SU-DHL-6 (cell line): ENCODE results near the gene MPHOSPH9.

Experiments used
- H2AFZ ChIP-seq: fragments of 200-600 bp; sonication (generic); 2 replicates; pipeline ENCODE4 v1.6.1; 2014; ENCODE audit warnings: low read depth, mild to moderate bottlenecking, moderate library complexity, mixed read lengths, antibody characterized with exemption, low read length; ENCODE audit not compliant: severe bottlenecking
- H3F3A ChIP-seq: fragments of 200-600 bp; shearing (Covaris generic); 2 replicates; pipeline ENCODE4 v1.6.0; 2016; ENCODE audit warnings: antibody characterized with exemption, mild to moderate bottlenecking; ENCODE audit not compliant: insufficient read depth
- H3K27ac ChIP-seq: fragments of 200-600 bp; sonication (generic); 2 replicates; pipeline ENCODE4 v1.5.1; 2016; ENCODE audit warnings: low read depth, mild to moderate bottlenecking, low read length, moderate library complexity, mixed read lengths
- H3K27me3 ChIP-seq: fragments of 200-600 bp; sonication (generic), shearing (Covaris generic); 2 replicates; pipeline ENCODE4 v1.6.0; 2014; ENCODE audit warnings: mild to moderate bottlenecking, low read length
- H3K36me3 ChIP-seq: fragments of 200-600 bp; sonication (generic); 2 replicates; pipeline ENCODE4 v1.6.1; 2014; ENCODE audit warnings: mild to moderate bottlenecking, low read length, mixed read lengths
- H3K4me2 ChIP-seq: fragments of 300-600, 200-600 bp; shearing (Covaris generic), sonication (generic); 2 replicates; pipeline ENCODE4 v1.6.0; 2014; ENCODE audit warnings: low read length, low read depth, mild to moderate bottlenecking; ENCODE audit not compliant: poor library complexity, severe bottlenecking
- H3K4me3 ChIP-seq: fragments of 200-600 bp; sonication (generic); 2 replicates; pipeline ENCODE4 v1.5.1; 2014; ENCODE audit warnings: antibody characterized with exemption, low read length, mild to moderate bottlenecking, mixed read lengths; ENCODE audit not compliant: insufficient read depth, poor library complexity, severe bottlenecking
- H3K79me2 ChIP-seq: fragments of 200-600 bp; sonication (generic); 2 replicates; pipeline ENCODE4 v1.6.1; 2014; ENCODE audit warnings: mild to moderate bottlenecking, low read length, moderate library complexity; ENCODE audit not compliant: insufficient read depth
- H3K9ac ChIP-seq: fragments of 200-600 bp; sonication (generic); 2 replicates; pipeline ENCODE4 v1.7.0; 2014; ENCODE audit warnings: mild to moderate bottlenecking, low read length
- H3K9me2 ChIP-seq: fragments of 200-600 bp; sonication (generic); replicated peaks from 2 replicates; pipeline ENCODE4 v1.6.1; 2014; ENCODE audit warnings: low read length; ENCODE audit not compliant: insufficient read depth
- H3K9me3 ChIP-seq: fragments of 200-600 bp; sonication (generic); 2 replicates; pipeline ENCODE4 v1.6.1; 2014; ENCODE audit warnings: low read length, mixed read lengths; ENCODE audit not compliant: insufficient read depth
- H4K20me1 ChIP-seq: fragments of 200-600 bp; sonication (generic); 2 replicates; pipeline ENCODE4 v1.6.1; 2014; ENCODE audit warnings: low read depth, mild to moderate bottlenecking, antibody characterized with exemption, low read length, moderate library complexity, mixed read lengths
- CTCF ChIP-seq: fragments of 200-600 bp; sonication (generic); IDR thresholded peaks from one replicate; pipeline ENCODE4 v1.5.1; 2017; ENCODE audit warnings: antibody characterized with exemption, mild to moderate bottlenecking, low read length, moderate library complexity; ENCODE audit not compliant: insufficient read depth, poor library complexity, severe bottlenecking
- EZH2phosphoT487 ChIP-seq: fragments of 200-600 bp; sonication (generic), shearing (Covaris generic); conservative IDR thresholded peaks from 2 replicates; pipeline ENCODE4 v1.6.1; 2018; ENCODE audit warnings: mild to moderate bottlenecking, antibody characterized with exemption, low read length, moderate library complexity, mixed read lengths

MPHOSPH9 gene

GRCh38 chr12:123149501-123150274 lies 83.3 kb downstream of the MPHOSPH9 start:
- Histone ChIP-seq H3K79me2 (no peaks in the 10 kb centered on the region), H4K20me1 (no peaks in the 10 kb centered on the region), H3K36me3 (no peaks in the 10 kb centered on the region), H3K9me3 (no peaks in the 10 kb centered on the region), H3K27me3 (no peaks in the 10 kb centered on the region), H3K9me2 (no peaks in the 10 kb centered on the region), H3K4me3 (no peak overlapping the region), H3K9ac (no peak overlapping the region), H3K4me2 (peak overlapping the region; percentile 41), H3K27ac (no peak overlapping the region), H2AFZ (no peak overlapping the region), H3F3A (peaks cover 18% of the 10 kb centered on the region)
- TF ChIP-seq CTCF (no peak), EZH2phosphoT487 (no peak)

- no peak overlapping the region for H2AFZ ChIP-seq
- peaks cover 17% of the 10 kb centered on the region; the same call in 1 of the 2 replicates for H3F3A ChIP-seq
- no peaks in the 10 kb centered on the region for H3K9me2 ChIP-seq
- no peaks in the 10 kb centered on the region for H3K9me3 ChIP-seq
- H3K4me2 ChIP-seq, result no peak overlapping the region
- H4K20me1 ChIP-seq, result no peaks in the 10 kb centered on the region
- no peaks in the 10 kb centered on the region for H3K27me3 ChIP-seq
- no peak overlapping the region for H3K4me3 ChIP-seq
- H3K36me3 ChIP-seq, result no peaks in the 10 kb centered on the region
- TF ChIP-seq EZH2phosphoT487, result no peak
- TF ChIP-seq CTCF, result no peak
- H3K79me2 ChIP-seq, result no peaks in the 10 kb centered on the region
- H3K9ac ChIP-seq, result no peak overlapping the region
- no peak overlapping the region for H3K27ac ChIP-seq
These were observed 83.9 kb downstream of the MPHOSPH9 start for GRCh38 chr12:123149088-123149487.

GRCh38 chr12:123148655-123149054 lies 84.3 kb downstream of the MPHOSPH9 start:
- no peaks in the 10 kb centered on the region for H3K79me2 ChIP-seq
- H3F3A ChIP-seq, result peaks cover 13% of the 10 kb centered on the region; the same call in 1 of the 2 replicates
- H3K27ac ChIP-seq, result no peak overlapping the region
- no peak overlapping the region for H3K4me3 ChIP-seq
- H3K9me3 ChIP-seq, result no peaks in the 10 kb centered on the region
- H2AFZ ChIP-seq, result no peak overlapping the region
- no peaks in the 10 kb centered on the region for H3K36me3 ChIP-seq
- H4K20me1 ChIP-seq, result no peaks in the 10 kb centered on the region
- H3K9me2 ChIP-seq, result no peaks in the 10 kb centered on the region
- H3K27me3 ChIP-seq, result no peaks in the 10 kb centered on the region
- no peak overlapping the region for H3K9ac ChIP-seq
- TF ChIP-seq EZH2phosphoT487, result no peak
- no peak overlapping the region for H3K4me2 ChIP-seq

- Histone ChIP-seq H3K27ac (no peak overlapping the region), H3K4me2 (no peak overlapping the region), H3K27me3 (no peaks in the 10 kb centered on the region), H3F3A (0 out of 2 replicates have a peak, but pooled peaks cover 11% of the 10 kb centered on the region), H2AFZ (no peak overlapping the region), H3K9me2 (no peaks in the 10 kb centered on the region), H3K36me3 (no peaks in the 10 kb centered on the region), H3K4me3 (no peak overlapping the region), H3K79me2 (no peaks in the 10 kb centered on the region), H3K9ac (no peak overlapping the region), H3K9me3 (no peaks in the 10 kb centered on the region), H4K20me1 (no peaks in the 10 kb centered on the region)
- no peak for TF ChIP-seq EZH2phosphoT487
- TF ChIP-seq CTCF, result no peak
These were observed 84.7 kb downstream of the MPHOSPH9 start for GRCh38 chr12:123148223-123148622.
